ENCODE measurements around the gene DGKB. TPM values are rescaled to one million over a fixed set of nuclear protein-coding genes. Genes with fewer than 3 reads are reported as not detected.

DGKB gene
- polyA plus RNA-seq, 3 donors, result 0.01 to 0.11 (median 0.06) TPM

DNA sequence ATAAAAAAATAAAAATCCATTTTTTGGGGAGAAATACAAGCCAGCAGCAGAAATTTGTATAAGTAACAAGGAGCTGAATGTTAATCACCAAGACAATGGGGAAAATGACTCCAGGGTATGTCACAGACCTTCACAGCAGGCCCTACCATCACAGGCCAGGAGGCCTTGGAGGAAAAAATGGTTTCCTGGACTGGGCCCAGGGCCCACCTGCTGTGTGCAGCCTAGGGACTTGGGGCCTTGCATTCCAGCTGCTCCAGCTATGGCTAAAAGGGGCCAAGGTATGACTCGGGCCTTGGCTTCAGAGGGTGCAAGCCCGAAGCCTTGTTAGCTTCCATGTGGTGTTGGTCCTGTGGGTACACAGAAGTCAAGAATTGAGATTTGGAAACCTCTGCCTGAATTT, 126.3 kb downstream of the DGKB start:
- WGBS, 3 donors, result 54 to 75% (median 67%) methylated on average over 2 of the region's 2 CpGs
- H3K27ac ChIP-seq (ENCODE audit: low read depth, low read length), result no peak overlapping the region

DNA sequence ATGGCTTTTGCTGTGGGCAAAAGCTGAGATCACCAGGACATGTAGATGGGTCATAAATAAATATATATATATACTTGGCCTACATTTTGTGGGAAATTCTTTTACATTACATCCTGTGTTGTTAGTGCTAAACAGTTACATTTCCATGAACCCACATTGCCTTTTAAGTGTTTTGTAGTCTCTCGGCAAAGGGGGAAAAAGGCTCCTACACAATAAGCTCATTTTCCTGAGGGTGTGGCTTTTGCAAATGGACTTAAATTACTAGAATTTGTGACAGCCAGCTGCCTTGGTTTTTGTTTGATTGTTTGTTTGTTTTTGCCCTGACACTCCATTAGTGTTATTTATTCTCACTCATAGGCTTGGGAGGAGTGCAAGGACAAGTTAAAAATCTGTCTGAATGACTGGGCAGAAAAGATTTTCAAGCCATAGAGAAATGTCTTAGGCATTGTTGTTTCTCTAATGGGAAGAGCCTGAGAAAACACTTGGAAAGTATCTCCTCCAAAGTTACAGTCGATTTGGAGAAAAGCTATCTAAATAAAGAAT, 128.8 kb downstream of the DGKB start:
- 63 to 74% (median 72%) methylated on average over 2 of the region's 2 CpGs for WGBS, 3 donors
- H3K27ac ChIP-seq (ENCODE audit: low read depth, low read length), result no peak overlapping the region

DNA sequence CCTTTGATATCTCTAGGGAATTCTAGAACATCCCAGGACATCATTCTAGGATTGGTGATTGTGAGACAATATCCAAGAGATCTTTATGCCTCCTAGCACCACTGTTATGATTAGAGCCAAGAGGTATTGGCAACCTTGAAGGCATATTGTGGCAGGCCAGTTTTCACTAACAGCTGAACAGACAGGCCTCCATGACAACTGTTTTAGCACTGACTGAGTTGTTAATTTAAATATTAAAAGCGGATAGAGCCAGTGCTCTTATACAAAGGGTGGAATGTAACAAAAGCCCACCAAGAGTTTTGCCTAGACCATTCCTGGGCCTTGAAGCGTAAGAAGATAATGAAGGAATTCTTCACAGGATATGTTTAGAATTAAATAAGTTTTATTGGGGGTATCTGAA, 131.9 kb downstream of the DGKB start:
- 82 to 95% (median 94%) methylated on average over 2 of the region's 2 CpGs for WGBS, 3 donors
- no peak overlapping the region for H3K27ac ChIP-seq (ENCODE audit: low read depth, low read length)

DNA sequence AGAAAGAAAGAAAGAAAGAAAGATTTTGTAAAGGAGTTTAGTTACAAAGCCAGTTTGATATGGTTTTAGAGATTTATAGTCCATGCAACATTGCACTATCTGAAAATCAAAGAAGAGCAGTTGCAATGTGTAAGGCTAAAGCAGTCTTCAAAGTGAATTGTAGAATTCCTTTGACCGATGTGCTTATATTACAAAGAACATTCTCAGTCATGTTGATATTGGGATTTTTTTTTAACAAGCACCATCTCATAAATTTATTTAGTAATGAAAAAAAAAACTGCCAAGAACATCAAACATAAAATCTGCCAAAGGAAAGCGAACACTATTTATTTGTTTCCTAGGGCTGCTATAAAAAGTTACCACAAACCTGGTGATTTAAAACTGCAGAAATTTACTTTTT, 133.3 kb downstream of the DGKB start:
- 77 to 92% (median 82%) methylated on average over 2 of the region's 2 CpGs for whole genome bisulfite sequencing, 3 donors
- no peak overlapping the region for H3K27ac ChIP-seq (ENCODE audit: low read depth, low read length)

DNA sequence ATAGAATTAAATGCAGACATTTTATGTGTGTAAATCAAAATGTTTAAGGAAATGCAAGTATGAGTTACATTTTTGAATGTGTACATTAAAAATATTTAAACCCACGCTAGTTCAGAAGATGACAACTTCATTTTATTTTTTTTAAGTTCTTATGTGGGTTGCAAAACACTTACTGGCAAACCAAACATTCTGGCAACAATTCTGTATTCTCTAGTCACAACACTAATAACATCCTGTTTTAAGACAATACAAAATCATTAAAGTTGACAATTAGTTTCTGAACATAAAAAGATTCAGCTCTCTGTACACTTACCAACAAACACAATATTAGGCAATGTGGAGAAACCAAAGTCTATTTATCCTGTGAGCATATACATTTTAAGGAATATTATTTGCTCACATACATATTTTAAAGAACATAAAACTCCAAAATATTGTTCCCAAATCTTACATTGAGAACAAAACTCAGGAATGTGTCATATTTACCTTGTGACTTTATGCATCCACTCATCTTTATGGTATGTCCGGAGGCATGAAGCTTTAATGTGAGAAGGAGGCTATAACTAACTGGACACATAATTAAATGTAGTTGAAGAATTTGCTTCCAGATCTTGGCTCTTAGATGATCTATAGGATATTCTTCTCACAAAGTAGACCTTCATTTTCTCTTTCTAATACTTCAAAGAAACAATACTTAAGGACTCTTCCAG, 134.7 kb downstream of the DGKB start:
- H3K27ac ChIP-seq (ENCODE audit: low read depth, low read length), result no peak overlapping the region
- WGBS, 3 donors, result 75 to 85% (median 84%) methylated on average over 2 of the region's 2 CpGs

DNA sequence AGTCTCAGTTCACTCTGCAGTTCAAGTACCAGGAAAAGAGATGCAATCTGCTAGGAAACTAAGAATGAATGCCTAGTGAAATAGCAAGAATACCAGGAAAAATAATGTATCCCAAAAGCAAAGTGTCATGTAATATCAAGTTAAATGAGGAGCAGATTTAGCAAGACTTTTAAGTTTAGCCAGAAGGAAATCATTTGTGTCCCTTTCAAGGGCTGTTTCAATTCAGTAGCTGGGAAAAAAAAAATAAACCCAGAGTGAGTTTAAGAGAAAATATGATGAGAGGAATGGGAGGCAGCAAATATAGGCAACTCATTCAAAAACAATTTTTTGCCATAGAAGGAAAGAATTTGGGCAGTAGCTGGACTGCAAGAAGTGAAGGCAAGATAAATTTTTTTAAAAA, 135.8 kb downstream of the DGKB start:
- no peak overlapping the region for H3K27ac ChIP-seq (ENCODE audit: low read depth, low read length)

DNA sequence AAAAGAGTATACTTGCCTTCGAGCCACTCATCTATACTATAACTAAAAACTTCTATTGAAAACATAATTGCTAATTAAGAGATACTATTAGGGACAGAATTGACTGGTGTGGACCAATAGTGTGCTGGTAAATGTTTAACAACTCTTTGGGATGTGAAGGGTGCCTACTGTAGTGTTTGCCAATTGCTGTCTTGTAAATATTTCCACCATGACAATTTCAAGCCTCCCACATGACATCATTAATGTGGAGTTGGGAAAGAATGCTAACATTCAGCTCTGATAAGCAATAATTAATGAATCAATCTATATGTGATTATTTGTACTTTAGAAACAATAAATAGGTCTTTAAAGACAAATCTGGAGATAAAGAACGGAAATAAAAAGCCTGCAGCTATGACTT, 136.8 kb downstream of the DGKB start:
- H3K27ac ChIP-seq (ENCODE audit: low read depth, low read length), result no peak overlapping the region
- WGBS, 3 donors, result 67 to 85% (median 79%) methylated on average over 2 of the region's 2 CpGs

DNA sequence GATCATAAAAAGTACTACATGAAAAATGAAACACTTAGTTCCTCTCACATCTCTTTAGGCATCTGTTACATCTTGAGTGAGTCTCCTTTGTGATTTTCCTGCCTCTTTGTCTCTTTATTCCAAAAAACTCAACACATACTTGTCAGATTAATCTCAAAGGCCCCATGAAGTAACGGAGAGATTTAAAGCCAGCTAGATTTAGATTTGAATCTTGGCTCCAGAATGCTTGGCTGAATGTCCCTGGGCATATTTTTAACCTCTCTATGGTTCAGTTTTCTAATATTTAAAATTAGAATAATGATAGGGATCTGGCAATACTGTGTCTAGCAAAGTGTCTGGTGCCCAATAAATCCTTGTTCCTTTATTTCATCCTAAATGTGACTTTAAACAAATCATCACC, 140.0 kb downstream of the DGKB start:
- WGBS, 3 donors, result 18 to 51% (median 23%) methylated on average over 1 of the region's 1 CpG
- H3K27ac ChIP-seq (ENCODE audit: low read depth, low read length), result no peak overlapping the region

DNA sequence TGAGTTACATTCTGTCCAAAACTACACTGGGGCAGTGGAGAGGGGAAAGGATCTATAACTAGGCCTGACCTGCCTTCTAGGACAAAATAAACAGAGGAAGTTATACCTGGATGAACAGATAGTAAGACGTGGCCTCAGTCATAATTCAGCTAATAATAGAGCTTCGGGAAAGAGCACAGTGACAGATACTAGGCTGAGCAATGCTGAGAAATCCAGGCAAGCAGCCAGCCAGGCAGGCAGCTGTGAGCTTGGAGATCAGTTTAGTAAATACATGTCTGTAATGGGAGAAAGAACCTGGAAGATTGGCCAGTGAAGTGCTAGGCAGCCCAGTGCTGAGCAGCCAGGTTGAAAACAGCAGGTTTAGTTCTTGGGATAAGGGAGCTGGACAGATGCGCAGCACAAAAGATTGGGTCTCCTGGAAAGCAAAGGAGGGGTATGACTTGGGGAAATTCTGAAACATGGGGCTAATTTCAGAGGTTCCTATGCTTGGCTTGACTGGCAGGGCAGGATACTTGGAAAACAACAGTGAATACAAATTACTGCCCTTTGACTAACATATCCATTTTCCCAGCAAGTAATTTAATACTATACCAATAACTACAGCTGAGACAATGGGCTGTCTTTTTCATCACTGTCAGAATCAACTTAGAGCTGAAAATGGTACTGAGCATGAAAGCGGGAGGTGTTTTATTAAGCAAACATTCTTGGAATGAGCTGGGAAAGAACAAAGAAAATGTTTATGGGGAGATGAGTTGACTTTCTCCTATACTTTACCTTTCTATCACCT, 140.8 kb downstream of the DGKB start:
- H3K27ac ChIP-seq (ENCODE audit: low read depth, low read length), result no peak overlapping the region
- WGBS, 3 donors, result 40 to 74% (median 59%) methylated on average over 4 of the region's 4 CpGs

DNA sequence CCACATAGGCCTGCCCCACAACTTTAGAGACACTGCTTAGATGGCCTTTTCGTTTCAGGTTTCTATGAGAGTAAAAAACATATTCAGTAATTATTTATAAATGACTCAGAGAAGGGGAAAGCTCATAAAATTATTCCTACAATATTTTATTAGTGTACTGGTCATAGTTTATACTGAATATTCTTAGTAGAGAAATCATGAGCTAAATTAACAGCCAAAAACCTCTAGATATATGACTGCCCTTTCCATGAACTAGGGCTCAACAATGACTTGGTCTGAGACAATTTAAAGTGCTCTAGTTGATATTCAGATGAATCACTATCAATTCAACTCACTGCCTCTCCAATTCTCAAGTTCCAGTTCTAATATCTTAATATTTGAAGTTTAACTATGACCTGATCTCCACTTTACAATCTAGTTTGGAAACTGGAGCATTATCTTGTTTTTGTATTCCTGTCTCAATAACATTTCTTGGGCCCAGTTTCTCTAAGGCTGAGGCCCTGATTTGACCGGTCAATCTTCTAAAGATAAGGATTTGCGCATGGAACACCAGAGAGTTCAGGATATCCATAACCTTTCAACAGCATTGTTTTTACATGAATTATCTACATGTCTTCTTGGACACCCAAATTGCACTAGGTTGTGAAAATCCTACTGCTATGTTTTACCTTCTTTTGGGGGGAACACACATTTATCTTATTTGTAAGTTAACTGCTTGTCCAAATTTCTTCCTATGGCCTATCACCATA, 141.6 kb downstream of the DGKB start:
- WGBS, 3 donors, result 58 to 85% (median 77%) methylated on average over 3 of the region's 3 CpGs
- H3K27ac ChIP-seq (ENCODE audit: low read depth, low read length), result no peak overlapping the region

DNA sequence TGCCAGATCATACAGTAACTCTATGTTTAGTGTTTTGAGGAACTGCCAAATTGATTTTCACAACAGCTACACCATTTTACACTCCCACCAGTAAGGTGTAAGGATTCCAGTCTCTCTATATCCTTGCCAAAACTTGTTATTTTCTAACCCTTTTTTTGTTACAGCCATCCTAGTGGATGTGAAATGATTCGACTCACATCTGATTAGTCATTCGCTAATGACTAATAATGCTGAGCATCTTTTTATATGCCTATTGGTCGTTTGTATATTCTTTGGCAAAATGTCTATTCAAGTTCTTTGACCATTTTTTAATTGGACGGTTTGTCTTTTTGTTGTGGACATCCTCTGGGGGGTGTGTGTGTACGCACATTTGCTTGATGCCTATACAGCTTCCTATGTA, 142.8 kb downstream of the DGKB start:
- no peak overlapping the region for H3K27ac ChIP-seq (ENCODE audit: low read depth, low read length)
- 88 to 89% (median 89%) methylated on average over 5 of the region's 5 CpGs for WGBS, 3 donors

DNA sequence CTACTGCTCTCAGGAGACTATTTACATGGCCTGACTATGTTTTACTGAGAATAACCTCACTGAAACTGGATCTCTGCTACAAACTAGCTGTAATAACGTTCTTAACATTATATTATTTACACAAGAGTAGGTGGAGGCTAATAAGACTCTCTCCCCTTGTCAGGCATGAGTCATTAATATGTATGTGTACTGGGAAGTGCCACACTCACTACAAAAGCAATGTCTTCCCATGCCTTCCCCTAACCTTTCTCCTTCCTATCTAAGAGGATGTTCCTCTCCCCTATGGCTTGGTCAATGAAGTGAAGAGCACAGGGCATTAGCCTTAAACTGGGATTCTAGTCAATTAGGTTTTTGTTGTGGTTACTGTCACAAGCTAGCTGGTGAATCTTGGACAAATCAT, 147.9 kb downstream of the DGKB start:
- WGBS, 3 donors, result 15 to 65% (median 37%) methylated on average over 1 of the region's 1 CpG

DNA sequence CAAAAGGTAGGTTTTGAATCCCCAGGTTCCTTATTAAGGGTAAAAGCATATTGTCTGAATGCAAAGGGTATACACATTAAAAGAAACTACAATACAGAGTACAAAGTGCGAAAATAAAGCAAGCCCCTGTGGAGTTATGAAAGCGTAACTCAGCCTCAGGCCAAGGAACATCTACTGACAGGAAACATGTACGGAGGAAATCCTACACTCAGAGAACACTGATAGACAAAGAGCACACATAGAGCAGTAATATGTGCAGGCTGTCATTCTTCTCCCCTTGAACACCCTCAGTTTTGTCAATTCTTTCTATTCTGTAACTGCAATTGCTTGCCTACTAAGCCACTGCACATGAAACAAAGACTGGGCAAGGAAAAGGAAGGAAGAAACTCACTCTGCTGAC, 150.2 kb downstream of the DGKB start:
- WGBS, 3 donors, result 71 to 86% (median 72%) methylated on average over 3 of the region's 3 CpGs

More for the DNA sequence above, 147.9 kb downstream of the DGKB start:
- no peak overlapping the region for H3K27ac ChIP-seq (ENCODE audit: low read depth, low read length)

DNA sequence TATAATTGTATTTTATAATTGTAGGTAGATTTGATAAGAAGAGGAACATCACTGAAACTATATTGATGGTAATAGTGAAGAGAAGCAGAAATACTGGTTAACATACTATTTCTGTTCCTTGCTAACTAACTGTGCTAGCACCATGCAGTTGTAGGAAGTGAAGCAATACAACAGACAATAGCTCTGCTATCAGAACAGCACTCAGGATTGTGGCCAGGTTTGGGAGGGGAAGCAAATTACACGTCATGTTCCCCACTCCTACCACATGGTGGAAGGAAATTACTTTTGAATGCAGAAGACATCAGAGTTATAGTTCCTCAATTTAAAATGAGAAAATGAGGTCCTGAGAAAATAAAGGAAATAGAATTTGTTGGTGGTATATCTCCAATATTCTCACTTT, 151.1 kb downstream of the DGKB start:
- WGBS, 3 donors, result 30 to 72% (median 38%) methylated on average over 1 of the region's 1 CpG
- H3K27ac ChIP-seq (ENCODE audit: low read depth, low read length), result no peak overlapping the region

More for the DNA sequence above, 150.2 kb downstream of the DGKB start:
- H3K27ac ChIP-seq (ENCODE audit: low read depth, low read length), result no peak overlapping the region

DNA sequence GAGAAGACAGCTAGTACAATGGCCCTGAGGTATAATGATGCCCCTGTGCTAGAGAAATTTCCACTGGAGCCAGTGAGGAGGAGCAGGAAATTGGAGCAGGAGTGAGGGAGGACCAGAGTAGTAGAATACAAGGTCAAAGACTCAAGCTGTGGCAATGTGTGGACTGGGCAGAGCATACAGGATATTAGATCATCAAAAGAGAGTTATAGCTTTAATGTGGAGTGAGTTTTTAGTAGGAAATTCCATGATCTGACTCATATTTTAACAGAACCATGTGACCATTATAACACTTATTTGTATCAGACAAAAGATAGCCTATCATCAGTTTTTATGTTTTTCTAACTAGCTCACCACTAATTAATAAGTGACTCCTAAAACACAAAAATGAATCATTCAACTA, 154.1 kb downstream of the DGKB start:
- no peak overlapping the region for H3K27ac ChIP-seq (ENCODE audit: low read depth, low read length)

DNA sequence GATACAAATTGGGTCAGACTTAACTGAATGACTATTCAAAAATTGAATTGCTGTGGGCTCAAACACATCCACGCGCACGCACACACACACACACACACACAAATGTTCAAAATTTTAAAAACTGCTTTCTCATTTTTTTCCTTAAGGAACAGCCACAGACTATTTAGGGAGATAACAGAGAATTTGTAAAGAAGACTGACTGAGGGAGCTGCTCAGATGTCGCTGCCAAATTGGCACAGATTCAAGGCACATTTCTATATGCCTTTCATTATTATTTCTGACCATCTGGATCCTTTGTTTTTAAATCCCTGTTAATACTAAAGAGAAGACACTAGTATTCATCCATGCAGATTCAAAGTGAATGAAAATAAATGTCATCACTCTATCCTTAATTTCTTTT, 154.8 kb downstream of the DGKB start:
- 70 to 78% (median 72%) methylated on average over 4 of the region's 4 CpGs for WGBS, 3 donors
- H3K27ac ChIP-seq (ENCODE audit: low read depth, low read length), result no peak overlapping the region

DNA sequence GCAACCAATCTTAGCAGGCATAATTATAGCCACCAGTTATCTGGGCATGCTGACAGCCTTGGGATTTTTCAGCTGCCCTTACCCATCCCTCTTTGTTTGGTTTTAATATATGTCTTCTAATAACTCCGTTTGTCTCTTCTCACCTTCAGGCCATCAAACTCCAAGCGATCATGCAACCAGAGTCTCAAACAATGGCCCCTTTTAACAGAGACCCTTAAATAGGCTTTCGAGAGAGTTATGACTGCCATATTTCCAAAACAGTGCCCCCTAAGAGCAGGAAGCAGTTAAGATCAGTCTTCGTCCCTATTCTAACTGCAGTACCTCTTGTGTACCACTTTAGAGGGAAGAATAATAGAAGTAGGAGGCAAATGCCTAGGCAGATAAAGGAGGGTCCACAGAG, 157.5 kb downstream of the DGKB start:
- WGBS, 3 donors, result 80 to 94% (median 87%) methylated on average over 4 of the region's 4 CpGs
- H3K27ac ChIP-seq (ENCODE audit: low read depth, low read length), result no peak overlapping the region

DNA sequence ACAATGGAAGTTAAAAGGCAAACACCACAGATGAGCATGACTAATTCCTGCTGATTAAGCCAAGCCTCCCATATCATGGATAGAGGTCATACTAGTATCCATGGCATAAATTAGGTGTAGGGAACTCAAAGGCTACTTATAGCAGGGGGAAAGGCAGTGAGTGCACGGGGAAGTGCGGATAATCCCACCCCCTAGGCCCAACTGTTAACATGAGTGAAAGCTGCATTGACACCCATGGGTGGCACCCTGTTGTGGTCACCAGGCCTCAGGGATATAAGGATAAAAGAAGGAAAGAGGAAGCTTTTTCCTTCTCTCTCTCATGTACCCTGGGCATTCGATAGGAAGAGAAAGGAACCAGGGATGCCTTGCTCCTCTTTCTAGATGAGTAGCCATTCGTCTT, 161.9 kb downstream of the DGKB start:
- no peak overlapping the region for H3K27ac ChIP-seq (ENCODE audit: low read depth, low read length)
- 84 to 92% (median 86%) methylated on average over 4 of the region's 4 CpGs for WGBS, 3 donors

DNA sequence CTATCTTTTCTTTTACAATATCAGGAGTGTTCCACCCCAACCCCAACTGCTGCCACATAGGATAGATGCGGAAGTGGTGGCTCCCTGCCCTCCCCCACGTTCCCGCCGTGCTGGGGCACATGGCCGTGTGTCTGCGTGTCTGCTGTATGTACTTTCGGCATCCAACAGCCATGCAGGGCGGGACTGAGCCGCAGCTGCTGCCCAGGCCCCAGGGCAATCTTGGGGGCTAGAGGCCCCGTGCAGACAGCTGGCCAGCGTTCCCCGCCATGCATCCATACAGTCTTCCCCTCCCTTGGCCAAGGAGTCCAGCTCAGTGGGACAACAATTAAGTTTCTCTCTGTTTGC, 162.7 kb downstream of the DGKB start:
- WGBS, 3 donors, result 95 to 96% (median 95%) methylated on average over 12 of the region's 12 CpGs
- H3K27ac ChIP-seq (ENCODE audit: low read depth, low read length), result no peak overlapping the region
